NCI-H2029 (cell line): ENCODE measurements around the gene CHST8.
"Not testable (repeated sequence)": the region's sequence is repeated elsewhere in the genome, so short reads cannot be mapped to it uniquely, and the experiment has no call there.

Source experiments
- DNase-seq: peaks from one replicate; lab custom pipeline; 2025; lab: John Stamatoyannopoulos, UW

Gene CHST8

GRCh38 chr19:33812388-33813330 lies 190.9 kb downstream of the CHST8 start:
- DNase-seq = no peak

- DNase-seq = no peak
These were observed 191.8 kb downstream of the CHST8 start for GRCh38 chr19:33813391-33814101.

- no peak for DNase-seq
These were observed 192.7 kb downstream of the CHST8 start for GRCh38 chr19:33814181-33815165.

GRCh38 chr19:33815380-33816340 lies 193.9 kb downstream of the CHST8 start:
- no peak for DNase-seq

- DNase-seq = no peak
These were observed 196.7 kb downstream of the CHST8 start for GRCh38 chr19:33818411-33818810.

DNA sequence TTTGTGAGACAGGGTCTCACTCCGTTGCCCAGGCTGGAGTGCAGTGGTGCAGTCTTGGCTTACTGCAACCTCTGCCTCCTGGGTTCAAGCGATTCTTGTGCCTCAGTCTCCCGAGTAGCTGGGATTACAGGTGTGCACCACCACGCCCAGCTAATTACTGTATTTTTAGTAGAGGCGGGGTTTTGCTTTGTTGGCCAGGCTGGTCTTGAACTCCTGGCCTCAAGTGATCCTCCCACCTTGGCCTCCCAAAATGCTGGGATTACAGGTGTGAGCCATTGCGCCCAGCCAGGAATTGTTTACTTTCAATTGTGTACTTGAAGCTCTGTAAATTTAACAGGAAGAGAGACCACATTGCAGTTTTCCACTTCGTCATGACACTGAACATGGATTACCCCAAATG lies 197.3 kb downstream of the CHST8 start:
- DNase-seq = not testable (repeated sequence)

DNA sequence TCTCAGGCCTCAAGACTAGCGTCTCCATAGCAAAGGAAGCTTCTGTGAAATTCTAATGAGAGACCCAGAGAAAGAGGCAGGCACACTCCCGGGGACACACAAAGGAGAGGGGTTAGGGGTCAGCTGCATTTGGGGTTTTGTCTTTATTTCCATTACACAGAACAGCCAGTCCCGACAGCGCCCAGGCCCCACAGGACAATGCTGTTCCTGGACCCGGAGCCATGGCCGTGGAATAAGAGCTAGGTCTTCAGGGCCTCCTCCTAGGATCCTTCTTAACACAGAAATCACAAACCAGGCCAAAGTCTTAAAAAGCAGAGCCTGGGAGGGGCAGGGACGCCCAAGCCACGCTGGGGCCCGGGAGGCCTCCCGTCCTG lies 197.7 kb downstream of the CHST8 start:
- no peak for DNase-seq

DNA sequence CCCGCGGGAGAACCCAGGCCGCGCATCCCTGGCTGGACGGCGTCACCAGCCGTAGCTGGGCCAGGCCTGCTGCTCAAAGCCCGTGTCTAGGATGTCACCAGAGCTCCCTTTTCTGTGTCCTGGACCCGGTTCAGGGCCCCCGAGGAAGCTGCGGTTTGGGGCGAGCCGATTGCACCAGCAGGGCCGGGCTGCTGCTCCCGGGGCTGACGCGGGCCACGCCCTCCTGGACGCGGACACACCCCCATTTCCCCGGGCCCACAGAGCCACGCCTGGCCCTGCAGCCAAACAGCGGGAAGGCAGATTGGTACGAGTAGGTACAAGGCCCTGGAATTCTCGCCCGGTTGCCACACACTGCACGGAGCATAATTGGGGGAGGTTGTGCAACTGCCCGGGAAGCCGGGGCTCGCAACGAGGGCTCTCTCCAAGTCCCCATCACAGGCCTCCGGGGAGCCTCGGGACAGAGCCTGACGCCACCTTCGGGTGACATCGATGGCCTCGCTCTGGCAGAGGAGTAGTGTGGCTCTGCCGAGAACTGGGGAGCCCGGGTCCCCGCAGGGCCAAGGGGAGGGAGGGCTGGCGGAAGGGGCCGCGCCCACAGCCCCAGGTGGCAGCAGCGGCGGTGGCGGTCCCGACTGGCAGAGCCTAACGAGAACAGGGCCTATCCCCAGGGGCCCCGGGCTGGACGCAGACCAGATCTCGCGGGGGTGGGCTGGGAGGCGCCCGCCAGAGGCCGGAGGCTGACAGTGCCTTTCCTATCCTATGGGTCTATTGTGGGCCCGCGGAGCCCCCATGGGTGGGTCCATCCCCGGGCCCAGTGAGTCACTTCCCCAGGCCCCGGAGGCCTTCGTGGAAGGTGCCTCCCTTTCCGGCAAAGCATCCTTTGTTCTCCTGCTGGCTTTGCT lies 198.4 kb downstream of the CHST8 start:
- DNase-seq = no peak

GRCh38 chr19:33821871-33822270 lies 200.1 kb downstream of the CHST8 start:
- DNase-seq = no peak
